ENCODE data around the gene CCDC196. TPM values are rescaled to one million over a fixed set of nuclear protein-coding genes. Genes with fewer than 3 reads are reported as not detected.

The CCDC196 gene
- total RNA-seq, 2 donors from 2014 or later: not detected

- peak overlapping the region; percentile 78 for H3K4me3 ChIP-seq
- H3K27me3 ChIP-seq (replicated peaks; ENCODE audit: insufficient read depth): no peaks in the 10 kb centered on the region
- no peak for DNase-seq (ENCODE audit: low spot score)
- no peaks in the 10 kb centered on the region for H3K36me3 ChIP-seq
- ATAC-seq (ENCODE audit: insufficient number of reproducible peaks, low FRiP score, low read depth): no peak
- peak overlapping the region; percentile 74 to 85 for H3K27ac ChIP-seq
- TF ChIP-seq CTCF (IDR thresholded peaks at IDR 0.05): no peak
- no peaks in the 10 kb centered on the region for H3K9me3 ChIP-seq
- H3K4me1 ChIP-seq (ENCODE audit: control insufficient read depth in 1 of 2, low read depth in 2 of 2): peaks cover 12 to 21% of the 10 kb centered on the region in 2 donors
Observed at GRCh38 chr14:66508547-66508845, 22.3 kb downstream of the CCDC196 start.

- Histone ChIP-seq H3K9me3 (no peaks in the 10 kb centered on the region), H3K27me3 (replicated peaks; ENCODE audit: insufficient read depth) (no peaks in the 10 kb centered on the region), H3K27ac (peak overlapping the region; percentile 74 to 85), H3K4me1 (ENCODE audit: control insufficient read depth in 1 of 2, low read depth in 2 of 2) (peaks cover 12 to 21% of the 10 kb centered on the region in 2 donors), H3K4me3 (peak overlapping the region; percentile 78), H3K36me3 (no peaks in the 10 kb centered on the region)
- ATAC-seq (ENCODE audit: insufficient number of reproducible peaks, low FRiP score, low read depth) (no peak), DNase-seq (ENCODE audit: low spot score) (no peak)
- no peak for TF ChIP-seq CTCF (IDR thresholded peaks at IDR 0.05)
Observed at GRCh38 chr14:66508846-66509621, 22.9 kb downstream of the CCDC196 start.

- no peaks in the 10 kb centered on the region for H3K36me3 ChIP-seq
- no peaks in the 10 kb centered on the region for H3K9me3 ChIP-seq
- TF ChIP-seq CTCF (IDR thresholded peaks at IDR 0.05): no peak
- H3K27ac ChIP-seq: peak overlapping the region in 1 of 2 donors; percentile 85
- ATAC-seq (ENCODE audit: insufficient number of reproducible peaks, low FRiP score, low read depth) (no peak), DNase-seq (ENCODE audit: low spot score) (no peak)
- peaks cover 12 to 21% of the 10 kb centered on the region in 2 donors for H3K4me1 ChIP-seq (ENCODE audit: control insufficient read depth in 1 of 2, low read depth in 2 of 2)
- H3K27me3 ChIP-seq (replicated peaks; ENCODE audit: insufficient read depth): no peaks in the 10 kb centered on the region
- H3K4me3 ChIP-seq: peak overlapping the region; percentile 78
Observed at GRCh38 chr14:66509874-66510273, 23.7 kb downstream of the CCDC196 start.

- no peak overlapping the region for H3K27ac ChIP-seq
- no peaks in the 10 kb centered on the region for H3K36me3 ChIP-seq
- no peak overlapping the region for H3K4me3 ChIP-seq
- H3K4me1 ChIP-seq (ENCODE audit: control insufficient read depth in 1 of 2, low read depth in 2 of 2): peaks cover 12 to 17% of the 10 kb centered on the region in 2 donors
- no peaks in the 10 kb centered on the region for H3K27me3 ChIP-seq (replicated peaks; ENCODE audit: insufficient read depth)
- ATAC-seq (ENCODE audit: insufficient number of reproducible peaks, low FRiP score, low read depth) (no peak), DNase-seq (ENCODE audit: low spot score) (no peak)
- no peak for TF ChIP-seq CTCF (IDR thresholded peaks at IDR 0.05)
- no peaks in the 10 kb centered on the region for H3K9me3 ChIP-seq
Observed at GRCh38 chr14:66511849-66512248, 25.7 kb downstream of the CCDC196 start.

GRCh38 chr14:66514213-66514612 lies 28.0 kb downstream of the CCDC196 start:
- no peaks in the 10 kb centered on the region for H3K9me3 ChIP-seq
- ATAC-seq (ENCODE audit: insufficient number of reproducible peaks, low FRiP score, low read depth): no peak
- H3K4me3 ChIP-seq: no peak overlapping the region
- peaks cover 12 to 13% of the 10 kb centered on the region in 2 donors for H3K4me1 ChIP-seq (ENCODE audit: control insufficient read depth in 1 of 2, low read depth in 2 of 2)
- no peaks in the 10 kb centered on the region for H3K36me3 ChIP-seq
- DNase-seq (ENCODE audit: low spot score): no peak
- no peak for TF ChIP-seq CTCF (IDR thresholded peaks at IDR 0.05)
- H3K27ac ChIP-seq: no peak overlapping the region
- no peaks in the 10 kb centered on the region for H3K27me3 ChIP-seq (replicated peaks; ENCODE audit: insufficient read depth)

Data from thoracic aorta (tissue), 2 donors.